IMR-90 (cell line): ENCODE measurements around the gene ROS1. TPM values are rescaled to one million over a fixed set of nuclear protein-coding genes. Genes with fewer than 3 reads are reported as not detected.
A peak's percentile ranks its signal among the peaks of the same experiment; 100 is the strongest.

Source experiments
- ATAC-seq: fragments of 200-7000 bp; cut with Tn5 transposase; 2 replicates; pipeline ENCODE4 v1.9.1; 2020; ENCODE audit warnings: low read depth, mild to moderate bottlenecking, moderate library complexity
- BruUV-seq: library from RNA; stranded (reverse); fragments of 400-500 nt; replicated peaks from 2 replicates; lab custom pipeline; 2021; lab: Mats Ljungman, UMichigan
- CTCF ChIA-PET: fragments of 300-600 bp; formaldehyde crosslinking; extraction: SDS; loops from one replicate; lab custom pipeline; 2021; ENCODE audit warnings: antibody characterized with exemption; lab: Yijun Ruan, JAX
- POLR2A ChIA-PET: fragments of 300-600 bp; sonication (Branson Sonifier 250); formaldehyde crosslinking; loops from one replicate; lab custom pipeline; 2022; ENCODE audit warnings: antibody characterized with exemption; ENCODE audit not compliant: unreplicated experiment; lab: Charles Lee
- DNase-seq: peaks from one replicate; pipeline ENCODE4 v3.0.0; 2013
- H2AFZ ChIP-seq: replicated peaks from 2 replicates; pipeline ENCODE3; 2013; ENCODE audit warnings: low read length, mild to moderate bottlenecking; ENCODE audit not compliant: poor library complexity
- H2AK5ac ChIP-seq: 2 replicates; pipeline ENCODE4 v1.6.1; 2013; ENCODE audit warnings: low read depth, low read length, inconsistent platforms
- H2AK9ac ChIP-seq: replicated peaks from 2 replicates; pipeline ENCODE3; 2013; ENCODE audit warnings: mild to moderate bottlenecking, low read depth, low read length, moderate library complexity; ENCODE audit not compliant: poor library complexity
- H2BK120ac ChIP-seq: 2 replicates; pipeline ENCODE4 v1.6.1; 2013; ENCODE audit warnings: low read depth, low read length, inconsistent platforms
- H2BK15ac ChIP-seq: 3 replicates; pipeline ENCODE4 v1.6.1; 2013; ENCODE audit warnings: low read depth, low read length, inconsistent platforms
- H2BK20ac ChIP-seq: 2 replicates; pipeline ENCODE4 v1.6.1; 2013; ENCODE audit warnings: low read depth, mild to moderate bottlenecking, inconsistent platforms, low read length, moderate library complexity
- H2BK5ac ChIP-seq: 2 replicates; pipeline ENCODE4 v1.6.1; 2013; ENCODE audit warnings: mild to moderate bottlenecking, low read depth, low read length, inconsistent platforms; ENCODE audit not compliant: poor library complexity, severe bottlenecking
- H3K14ac ChIP-seq: replicated peaks from 2 replicates; pipeline ENCODE4 v1.6.1; 2013; ENCODE audit warnings: low read depth, low read length, inconsistent platforms
- H3K18ac ChIP-seq: 2 replicates; pipeline ENCODE4 v1.6.1; 2013; ENCODE audit warnings: low read depth, low read length, control low read depth
- H3K23ac ChIP-seq: 2 replicates; pipeline ENCODE4 v1.6.1; 2013; ENCODE audit warnings: low read depth, low read length, inconsistent platforms
- H3K27ac ChIP-seq: 2 replicates; pipeline ENCODE4 v1.5.1; 2013; ENCODE audit warnings: mild to moderate bottlenecking, control low read depth, low read length; ENCODE audit not compliant: insufficient read depth
- H3K27me3 ChIP-seq: 2 replicates; pipeline ENCODE4 v1.6.1; 2013; ENCODE audit warnings: low read length; ENCODE audit not compliant: control insufficient read depth, insufficient read depth
- H3K36me3 ChIP-seq: 2 replicates; pipeline ENCODE4 v1.6.1; 2013; ENCODE audit warnings: low read length, mixed read lengths; ENCODE audit not compliant: control insufficient read depth, insufficient read depth
- H3K4ac ChIP-seq: 2 replicates; pipeline ENCODE4 v1.6.1; 2013; ENCODE audit warnings: low read depth, low read length, inconsistent platforms
- H3K4me1 ChIP-seq: 2 replicates; pipeline ENCODE4 v1.6.1; 2013; ENCODE audit warnings: low read length, mixed read lengths; ENCODE audit not compliant: control insufficient read depth, insufficient read depth
- H3K4me2 ChIP-seq: 2 replicates; pipeline ENCODE4 v1.6.1; 2013; ENCODE audit warnings: low read depth, mild to moderate bottlenecking, control low read depth, low read length, moderate library complexity
- H3K4me3 ChIP-seq: 2 replicates; pipeline ENCODE4 v1.5.1; 2013; ENCODE audit warnings: low read depth, mild to moderate bottlenecking, control low read depth, low read length, moderate library complexity; ENCODE audit not compliant: insufficient read depth
- H3K56ac ChIP-seq: 2 replicates; pipeline ENCODE4 v1.6.1; 2013; ENCODE audit warnings: low read length, inconsistent platforms; ENCODE audit not compliant: insufficient read depth; ENCODE audit errors: extremely low read depth
- H3K79me1 ChIP-seq, 2 experiments: 2 replicates each; pipeline ENCODE4 v1.6.1; 2013; ENCODE audit warnings: low read length in 2 of 2, inconsistent platforms in 1 of 2, low read depth in 1 of 2
- H3K9ac ChIP-seq: 2 replicates; pipeline ENCODE4 v1.6.1; 2013; ENCODE audit warnings: low read depth, low read length, control low read depth
- H3K9me1 ChIP-seq: 2 replicates; pipeline ENCODE4 v1.6.1; 2013; ENCODE audit warnings: low read length, inconsistent platforms; ENCODE audit not compliant: insufficient read depth
- H3K9me3 ChIP-seq: 2 replicates; pipeline ENCODE4 v1.6.1; 2013; ENCODE audit warnings: low read length; ENCODE audit not compliant: control insufficient read depth, insufficient read depth
- H4K20me1 ChIP-seq: 2 replicates; pipeline ENCODE4 v1.6.1; 2013; ENCODE audit warnings: low read length, inconsistent platforms; ENCODE audit not compliant: insufficient read depth
- H4K5ac ChIP-seq: 2 replicates; pipeline ENCODE4 v1.6.1; 2013; ENCODE audit warnings: mild to moderate bottlenecking, low read depth, low read length, control low read depth
- H4K8ac ChIP-seq, 2 experiments: 2 replicates each; pipeline ENCODE4 v1.6.1; 2013; ENCODE audit warnings: low read depth in 2 of 2, low read length in 2 of 2, control low read depth in 1 of 2, inconsistent platforms in 1 of 2
- H4K91ac ChIP-seq: 2 replicates; pipeline ENCODE4 v1.6.1; 2013; ENCODE audit warnings: low read depth, low read length, inconsistent platforms; ENCODE audit not compliant: insufficient read depth
- CHD1 ChIP-seq: IDR thresholded peaks from 2 replicates; pipeline ENCODE4 v1.6.1; 2012; ENCODE audit warnings: low read depth, low read length, improper control_type of control experiment
- WGBS, 2 experiments: methylation state at CpG; one replicate each; pipeline versions ENCODE4 v1.1.5 to v1.1.7; 2013; ENCODE audit warnings: missing lambda C conversion rate in 2 of 2; ENCODE audit not compliant: insufficient read length in 1 of 2; ENCODE audit errors: extremely low coverage in 2 of 2; 5-methylcytosine and 5-hydroxymethylcytosine counted together
- dilution Hi-C: fragments of 300-500 bp; cut with HindIII; formaldehyde crosslinking; loops from one replicate; pipeline ENCODE4 v1.14.3; 2018; ENCODE audit warnings: low sequenced_read_pairs; ENCODE audit not compliant: unreplicated experiment
- in situ Hi-C: fragments of 300-500 bp; cut with MboI; formaldehyde crosslinking; loops from 3 replicates; pipeline ENCODE4 v1.14.3; 2019; ENCODE audit warnings: low sequenced_read_pairs, inconsistent platforms, mixed read lengths
- intact Hi-C: fragments of 100-400 bp; cut with micrococcal nuclease; formaldehyde crosslinking; loops from 2 replicates; pipeline ENCODE4 v1.10.0; 2022
- polyA plus RNA-seq, 3 experiments: library from polyadenylated mRNA; depleted of rRNA; stranded (reverse); fragments of >200 nt; gene quantifications; 2 replicates each; pipeline ENCODE4 v1.2.3, GENCODE V29; 2012; ENCODE audit warnings: low replicate concordance in 1 of 3
- total RNA-seq: library from RNA; depleted of rRNA; stranded (reverse); fragments of >200 nt; gene quantifications from 2 replicates; pipeline ENCODE4 v1.2.3, GENCODE V29; 2012
- TF ChIP-seq, protein P1 (sequence below): conservative IDR thresholded peaks from 2 replicates; pipeline ENCODE4 v1.5.1; 2012; ENCODE audit warnings: mild to moderate bottlenecking, low read depth, low read length, improper control_type of control experiment

Gene ROS1
- total and polyA plus RNA-seq, 2 of the 4 experiments (the other 2 are of a cell fraction) = under 0.01 to 0.03 TPM

DNA sequence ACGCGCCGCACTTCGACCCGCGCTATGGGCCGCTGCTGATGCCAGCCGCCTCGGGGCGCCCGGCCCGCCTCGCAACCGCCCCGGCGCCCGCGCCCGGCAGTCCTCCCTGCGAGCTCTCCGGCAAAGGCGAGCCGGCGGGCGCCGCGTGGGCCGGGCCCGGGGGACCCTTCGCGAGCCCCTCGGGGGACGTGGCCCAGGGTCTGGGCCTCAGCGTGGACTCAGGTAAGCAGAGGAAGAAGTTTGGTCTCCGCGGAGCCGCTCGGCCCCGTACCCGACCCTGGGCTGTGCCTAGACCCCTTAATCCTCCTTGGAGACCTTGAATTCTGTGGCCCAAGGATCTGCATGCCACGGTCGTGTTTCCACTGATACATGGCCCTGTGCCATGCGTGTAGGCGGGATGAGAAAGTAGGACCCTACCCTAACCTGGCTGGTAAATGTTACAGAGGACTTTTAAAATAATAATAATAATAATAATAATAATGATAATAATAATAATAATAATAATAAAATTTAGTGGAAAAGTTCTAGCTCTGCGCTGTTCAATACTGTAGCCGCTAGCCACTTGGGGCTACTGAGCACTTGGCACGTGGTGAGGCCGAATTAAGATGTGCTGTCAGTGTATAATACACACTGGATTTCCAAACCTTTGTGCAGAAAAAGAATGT, 154.8 kb downstream of the ROS1 start:
- no peak overlapping the region for H2BK120ac ChIP-seq
- intact Hi-C loops = no loop called here
- H4K8ac ChIP-seq = no peak overlapping the region
- H2BK15ac ChIP-seq = no peak overlapping the region
- TF ChIP-seq, protein P1, sequence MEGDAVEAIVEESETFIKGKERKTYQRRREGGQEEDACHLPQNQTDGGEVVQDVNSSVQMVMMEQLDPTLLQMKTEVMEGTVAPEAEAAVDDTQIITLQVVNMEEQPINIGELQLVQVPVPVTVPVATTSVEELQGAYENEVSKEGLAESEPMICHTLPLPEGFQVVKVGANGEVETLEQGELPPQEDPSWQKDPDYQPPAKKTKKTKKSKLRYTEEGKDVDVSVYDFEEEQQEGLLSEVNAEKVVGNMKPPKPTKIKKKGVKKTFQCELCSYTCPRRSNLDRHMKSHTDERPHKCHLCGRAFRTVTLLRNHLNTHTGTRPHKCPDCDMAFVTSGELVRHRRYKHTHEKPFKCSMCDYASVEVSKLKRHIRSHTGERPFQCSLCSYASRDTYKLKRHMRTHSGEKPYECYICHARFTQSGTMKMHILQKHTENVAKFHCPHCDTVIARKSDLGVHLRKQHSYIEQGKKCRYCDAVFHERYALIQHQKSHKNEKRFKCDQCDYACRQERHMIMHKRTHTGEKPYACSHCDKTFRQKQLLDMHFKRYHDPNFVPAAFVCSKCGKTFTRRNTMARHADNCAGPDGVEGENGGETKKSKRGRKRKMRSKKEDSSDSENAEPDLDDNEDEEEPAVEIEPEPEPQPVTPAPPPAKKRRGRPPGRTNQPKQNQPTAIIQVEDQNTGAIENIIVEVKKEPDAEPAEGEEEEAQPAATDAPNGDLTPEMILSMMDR = no peak
- no peak for TF ChIP-seq CHD1
- no peak overlapping the region for H3K14ac ChIP-seq
- H3K4ac ChIP-seq = no peak overlapping the region
- H3K4me2 ChIP-seq = no peak overlapping the region
- no peak overlapping the region for H3K4me3 ChIP-seq
- BruUV-seq = no TSS peak
- H3K56ac ChIP-seq = no peak overlapping the region
- DNase-seq (no peak), ATAC-seq (peak; percentile 44)
- H2BK20ac ChIP-seq = no peak overlapping the region
- H3K4me1 ChIP-seq = no peaks in the 10 kb centered on the region
- H3K27me3 ChIP-seq = peaks cover 61% of the 10 kb centered on the region
- ChIA-PET POLR2A (no interaction called here), CTCF (no interaction called here)
- no peak overlapping the region for H3K18ac ChIP-seq
- no peaks in the 10 kb centered on the region for H3K79me1 ChIP-seq
- no peak overlapping the region for H4K91ac ChIP-seq
- in situ Hi-C loops = no loop called here
- H3K9ac ChIP-seq = no peak overlapping the region
- H4K20me1 ChIP-seq = no peaks in the 10 kb centered on the region
- H3K36me3 ChIP-seq = no peaks in the 10 kb centered on the region
- H3K23ac ChIP-seq = no peak overlapping the region
- H3K9me1 ChIP-seq = no peaks in the 10 kb centered on the region
- dilution Hi-C loops = no loop called here
- H2AK9ac ChIP-seq = no peak overlapping the region
- H2BK5ac ChIP-seq = no peak overlapping the region
- H2AK5ac ChIP-seq = no peak overlapping the region
- no peak overlapping the region for H4K5ac ChIP-seq
- no peaks in the 10 kb centered on the region; the same call in 1 of the 2 replicates for H3K9me3 ChIP-seq
- WGBS, 2 experiments = 3% methylated on average over 24 of the region's 48 CpGs; no CpG with 5 or more reads in 1 of the 2 experiments
- no peak overlapping the region for H3K27ac ChIP-seq
- peak overlapping the region; percentile 65 for H2AFZ ChIP-seq
